HG03460 (cell line): ENCODE data around the gene PIP5K1C.

Source experiments
- ATAC-seq: cut with Tn5 transposase; IDR thresholded peaks from one replicate; pipeline ENCODE4 v1.9.1; 2021; ENCODE audit not compliant: unreplicated experiment

Gene PIP5K1C

GRCh38 chr19:3611841-3612240 lies 88.4 kb downstream of the PIP5K1C start:
- ATAC-seq: no peak

GRCh38 chr19:3610745-3611717 lies 89.2 kb downstream of the PIP5K1C start:
- no peak for ATAC-seq

- ATAC-seq: no peak
Observed at GRCh38 chr19:3609779-3610719, 90.2 kb downstream of the PIP5K1C start.

GRCh38 chr19:3608750-3609322 lies 91.4 kb downstream of the PIP5K1C start:
- no peak for ATAC-seq

- ATAC-seq: no peak
Observed at GRCh38 chr19:3608079-3608641, 92.1 kb downstream of the PIP5K1C start.

- ATAC-seq: no peak
Observed at GRCh38 chr19:3607303-3608078, 92.8 kb downstream of the PIP5K1C start.

GRCh38 chr19:3606690-3607289 lies 93.5 kb downstream of the PIP5K1C start, which contains the start of gene TBXA2R:
TSS of gene TBXA2R (minus strand) at chr19:3606875. CDS start at chr19:3600634, 6,241 bp downstream.
- ATAC-seq: no peak

- no peak for ATAC-seq
Observed at GRCh38 chr19:3606174-3606689, 94.0 kb downstream of the PIP5K1C start.

- no peak for ATAC-seq
Observed at GRCh38 chr19:3605770-3606169, 94.5 kb downstream of the PIP5K1C start.

GRCh38 chr19:3605361-3605760 lies 94.9 kb downstream of the PIP5K1C start:
- ATAC-seq: no peak

GRCh38 chr19:3604987-3605343 lies 95.3 kb downstream of the PIP5K1C start:
- no peak for ATAC-seq

GRCh38 chr19:3604227-3604986 lies 95.9 kb downstream of the PIP5K1C start:
- ATAC-seq: no peak

GRCh38 chr19:3603121-3603811 lies 97.0 kb downstream of the PIP5K1C start:
- no peak for ATAC-seq

GRCh38 chr19:3601021-3601420 lies 99.2 kb downstream of the PIP5K1C start:
- no peak for ATAC-seq

GRCh38 chr19:3599776-3600187 lies 100.5 kb downstream of the PIP5K1C start:
- no peak for ATAC-seq

- no peak for ATAC-seq
Observed at GRCh38 chr19:3595521-3596061, 104.7 kb downstream of the PIP5K1C start.

GRCh38 chr19:3593156-3593555 lies 107.1 kb downstream of the PIP5K1C start:
- ATAC-seq: no peak
